Measurements from ENCODE around the gene KDM2A.

Gene KDM2A

DNA sequence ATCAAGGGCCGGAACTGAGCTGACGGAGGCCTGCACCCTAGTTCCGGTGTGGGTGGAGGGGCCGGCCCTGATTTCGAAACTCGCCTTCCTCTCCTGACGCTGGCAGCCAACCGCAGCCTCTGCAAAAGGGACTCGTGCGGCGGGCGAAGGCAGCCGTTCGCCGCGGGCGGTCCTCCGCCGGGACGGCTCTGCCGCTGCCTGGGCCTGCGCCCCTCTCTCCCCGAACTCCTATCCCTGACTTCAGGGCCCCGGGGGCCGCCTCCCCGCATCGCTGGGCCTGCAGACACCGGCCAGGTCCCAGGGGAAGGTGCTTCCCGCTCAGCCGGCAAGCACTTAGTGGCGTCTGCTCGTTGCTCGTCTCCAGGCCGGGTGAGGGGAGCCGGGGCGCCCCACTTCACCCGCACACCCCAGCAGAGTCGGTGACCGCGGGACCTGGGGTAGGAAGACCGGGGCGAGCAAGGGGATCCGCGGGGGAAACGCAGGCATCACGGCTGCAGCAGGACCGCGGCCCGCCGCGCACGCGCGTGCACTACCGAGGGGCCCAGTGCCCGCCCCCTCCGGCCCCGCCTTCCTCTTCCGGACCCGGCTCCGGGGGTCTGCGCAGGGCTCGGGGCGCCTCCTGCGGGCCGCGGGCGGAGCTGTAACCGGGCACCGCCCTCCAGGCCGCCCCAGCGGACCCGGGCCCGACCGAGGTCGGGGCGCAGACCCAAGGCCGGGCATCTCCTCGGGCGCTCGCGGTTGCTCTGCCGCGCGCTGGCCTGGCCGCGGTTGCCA is 169.6 kb downstream of the KDM2A start:
- no peak for DNase-seq

- DNase-seq = no peak
Observed at GRCh38 chr11:67289226-67289650, 170.2 kb downstream of the KDM2A start, which contains the start of gene ANKRD13D. ANKRD13D (plus strand) TSS chr11:67289303; CDS start chr11:67289461, 158 bp downstream.

DNA sequence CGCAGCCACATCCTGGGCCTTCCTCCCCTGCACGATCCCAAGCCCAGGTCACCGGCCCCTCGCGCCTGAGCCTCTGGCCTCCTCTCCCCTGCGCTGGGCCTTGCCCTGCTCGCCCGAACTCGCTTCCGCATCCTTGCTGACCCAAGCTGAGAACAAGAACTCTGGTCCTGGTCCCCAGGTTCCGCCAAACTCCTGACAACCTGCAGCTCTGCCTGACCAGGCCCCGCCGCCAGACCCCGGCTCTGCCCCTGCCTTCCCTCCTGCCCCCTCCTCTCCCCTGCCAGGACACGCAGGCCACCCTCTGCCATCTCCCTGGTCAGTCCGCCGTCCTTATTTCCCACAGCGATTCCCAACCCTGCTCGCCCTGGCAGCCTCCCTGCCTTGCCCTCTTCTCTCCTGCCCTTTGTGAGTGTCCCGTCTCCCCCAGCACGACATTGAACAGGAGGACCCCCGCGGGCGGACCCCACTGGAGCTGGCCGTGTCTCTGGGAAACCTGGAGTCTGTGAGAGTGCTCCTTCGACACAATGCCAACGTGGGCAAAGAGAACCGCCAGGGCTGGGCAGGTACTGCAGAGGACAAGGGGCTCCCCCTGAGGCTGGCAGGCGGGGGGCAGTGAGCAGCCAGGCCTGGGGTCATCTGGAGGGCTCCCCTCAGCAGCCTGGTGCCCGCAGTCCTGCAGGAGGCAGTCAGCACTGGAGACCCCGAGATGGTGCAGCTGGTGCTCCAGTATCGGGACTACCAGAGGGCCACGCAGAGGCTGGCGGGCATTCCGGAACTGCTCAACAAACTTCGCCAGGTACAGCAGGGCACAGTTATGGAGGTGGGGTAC is 170.8 kb downstream of the KDM2A start:
- DNase-seq = no peak

DNA sequence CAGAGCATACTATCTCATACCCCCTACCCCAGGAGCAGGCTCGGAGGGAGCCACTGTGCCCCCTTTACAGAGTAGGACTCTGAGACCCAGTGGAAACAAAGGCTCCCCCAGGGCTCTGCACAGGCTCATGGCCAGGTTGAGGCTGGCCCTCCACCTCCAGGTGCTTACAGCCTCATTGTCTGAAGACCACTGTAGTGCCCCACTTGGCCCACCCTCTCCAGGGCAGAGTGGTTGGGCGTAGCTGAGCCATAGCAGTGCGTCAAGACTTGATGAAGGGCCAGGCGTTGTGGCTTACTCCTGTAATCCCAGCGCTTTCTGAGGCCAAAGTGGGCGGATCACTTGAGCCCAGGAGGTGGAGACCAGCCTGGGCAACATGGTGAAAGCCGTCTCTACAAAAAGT is 171.7 kb downstream of the KDM2A start:
- no peak for DNase-seq

DNA sequence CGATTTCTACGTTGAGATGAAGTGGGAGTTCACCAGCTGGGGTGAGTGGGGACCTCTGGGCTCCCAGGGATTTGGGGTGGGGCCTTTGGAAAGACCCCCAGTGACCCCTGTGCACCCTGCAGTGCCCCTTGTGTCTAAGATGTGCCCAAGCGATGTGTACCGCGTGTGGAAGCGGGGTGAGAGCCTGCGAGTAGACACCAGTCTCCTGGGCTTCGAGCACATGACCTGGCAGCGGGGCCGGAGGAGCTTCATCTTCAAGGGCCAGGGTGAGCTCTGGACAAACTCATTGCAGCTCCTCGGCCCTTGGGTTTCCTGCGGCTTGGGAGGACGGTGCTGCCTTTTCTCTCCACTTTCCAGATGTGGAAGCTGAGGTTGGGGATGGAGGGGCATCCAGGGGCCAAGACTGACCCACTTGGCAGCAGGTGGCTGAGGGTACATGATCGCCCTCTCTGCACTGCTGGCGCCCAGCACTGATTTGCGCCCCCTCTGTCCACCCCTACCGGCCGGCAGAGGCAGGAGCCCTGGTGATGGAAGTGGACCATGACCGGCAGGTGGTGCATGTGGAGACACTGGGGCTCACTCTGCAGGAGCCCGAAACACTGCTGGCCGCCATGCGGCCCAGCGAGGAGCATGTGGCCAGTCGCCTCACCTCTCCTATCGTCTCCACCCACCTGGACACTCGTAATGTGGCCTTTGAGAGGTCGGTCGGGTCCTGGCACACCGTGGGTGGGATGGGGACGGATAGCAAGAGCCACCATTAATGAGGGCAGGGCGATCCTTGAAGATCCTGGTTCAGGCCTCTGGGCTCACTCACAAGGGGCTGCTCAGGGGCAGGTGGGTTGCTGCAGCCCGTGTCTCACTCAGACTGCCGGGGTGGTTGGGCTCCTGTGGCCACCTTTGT is 172.7 kb downstream of the KDM2A start:
- no peak for DNase-seq

- DNase-seq = no peak
Observed at GRCh38 chr11:67292671-67293070, 173.6 kb downstream of the KDM2A start.

DNA sequence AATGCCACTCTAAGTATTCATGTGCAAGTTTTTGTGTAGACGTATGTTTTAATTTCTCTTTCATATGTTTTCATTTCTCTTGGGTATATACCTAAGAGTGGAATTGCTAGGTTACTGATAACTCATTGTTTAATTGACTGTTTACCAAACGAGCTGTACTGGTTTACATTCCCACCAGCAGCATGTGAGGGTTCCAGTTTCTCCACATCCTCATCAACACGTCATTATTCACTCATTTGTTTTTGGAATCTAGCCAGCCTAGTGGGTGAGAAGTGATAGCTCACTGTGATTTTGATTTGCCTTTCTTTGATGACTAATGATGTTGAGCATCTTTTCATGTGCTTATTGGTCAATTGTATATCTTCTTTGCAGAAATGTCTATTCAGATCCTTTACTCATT is 174.0 kb downstream of the KDM2A start:
- DNase-seq = no peak

GRCh38 chr11:67295846-67296245 is 176.8 kb downstream of the KDM2A start:
- no peak for DNase-seq

DNA sequence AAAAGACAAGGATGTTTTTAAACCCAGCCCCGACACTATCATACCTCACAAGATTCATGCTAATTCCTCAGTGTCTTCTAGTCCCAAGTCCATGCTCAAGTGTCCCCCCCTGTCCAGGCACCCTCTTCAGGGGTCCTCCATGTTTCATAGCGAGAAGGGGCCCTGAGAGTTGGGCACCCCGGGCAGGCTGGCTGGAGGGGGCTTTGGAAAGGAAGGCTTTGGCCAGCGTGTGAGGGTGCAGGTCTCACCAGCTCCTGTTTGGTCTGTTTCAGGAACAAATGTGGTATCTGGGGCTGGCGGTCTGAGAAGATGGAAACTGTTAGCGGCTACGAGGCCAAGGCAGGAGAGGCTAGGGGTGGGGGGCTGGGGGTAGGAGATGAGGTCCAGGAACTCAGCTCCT is 179.7 kb downstream of the KDM2A start:
- DNase-seq = no peak

GRCh38 chr11:67299471-67300191 is 180.6 kb downstream of the KDM2A start:
- no peak for DNase-seq

GRCh38 chr11:67300256-67300755 is 181.2 kb downstream of the KDM2A start:
- DNase-seq = no peak

DNA sequence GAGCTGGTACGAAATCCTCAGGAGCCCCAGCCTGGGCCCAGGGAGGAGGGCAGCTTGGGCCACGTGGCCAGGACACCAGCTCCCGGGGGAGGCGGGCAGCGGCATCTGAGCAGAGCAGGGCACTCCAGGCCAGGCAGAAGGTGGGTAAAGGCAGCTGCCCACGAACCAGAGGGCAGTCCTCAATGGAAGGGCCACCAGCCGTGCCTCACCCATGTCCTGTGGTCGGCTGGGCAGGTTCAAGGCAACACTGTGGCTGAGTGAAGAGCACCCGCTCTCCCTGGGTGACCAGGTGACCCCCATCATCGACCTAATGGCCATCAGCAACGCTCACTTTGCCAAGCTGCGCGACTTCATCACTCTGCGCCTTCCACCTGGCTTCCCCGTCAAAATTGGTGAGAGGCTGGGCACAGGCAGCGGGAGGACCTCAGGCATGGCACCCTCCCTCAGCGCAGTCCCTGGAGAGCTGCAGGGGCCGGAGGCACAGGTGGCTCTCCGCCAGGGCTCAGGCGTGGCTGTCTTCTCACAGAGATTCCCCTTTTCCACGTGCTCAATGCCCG is 181.8 kb downstream of the KDM2A start:
- no peak for DNase-seq

DNA sequence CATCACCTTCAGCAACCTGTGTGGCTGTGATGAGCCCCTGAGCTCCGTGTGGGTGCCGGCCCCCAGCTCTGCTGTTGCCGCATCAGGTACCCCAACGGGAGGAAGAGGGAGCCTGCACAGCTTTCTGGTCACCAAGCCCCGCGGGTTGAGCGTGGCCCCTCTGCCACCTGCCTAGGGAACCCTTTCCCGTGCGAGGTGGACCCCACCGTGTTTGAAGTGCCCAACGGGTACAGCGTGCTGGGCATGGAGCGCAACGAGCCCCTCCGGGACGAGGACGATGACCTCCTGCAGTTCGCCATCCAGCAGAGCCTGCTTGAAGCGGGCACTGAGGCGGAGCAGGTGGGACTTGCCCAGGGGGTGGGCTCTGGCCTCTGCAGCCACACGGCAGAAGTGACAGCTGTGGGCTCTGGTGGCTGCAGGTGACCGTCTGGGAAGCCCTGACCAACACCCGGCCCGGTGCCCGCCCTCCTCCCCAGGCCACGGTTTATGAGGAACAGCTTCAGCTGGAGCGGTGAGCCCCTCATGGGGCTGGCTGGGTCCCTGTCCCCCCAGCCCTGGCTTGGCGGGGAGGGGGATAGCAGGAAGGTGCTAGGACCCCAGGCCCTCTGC is 182.4 kb downstream of the KDM2A start:
- no peak for DNase-seq

GRCh38 chr11:67301951-67302516 is 183.0 kb downstream of the KDM2A start:
- no peak for DNase-seq

DNA sequence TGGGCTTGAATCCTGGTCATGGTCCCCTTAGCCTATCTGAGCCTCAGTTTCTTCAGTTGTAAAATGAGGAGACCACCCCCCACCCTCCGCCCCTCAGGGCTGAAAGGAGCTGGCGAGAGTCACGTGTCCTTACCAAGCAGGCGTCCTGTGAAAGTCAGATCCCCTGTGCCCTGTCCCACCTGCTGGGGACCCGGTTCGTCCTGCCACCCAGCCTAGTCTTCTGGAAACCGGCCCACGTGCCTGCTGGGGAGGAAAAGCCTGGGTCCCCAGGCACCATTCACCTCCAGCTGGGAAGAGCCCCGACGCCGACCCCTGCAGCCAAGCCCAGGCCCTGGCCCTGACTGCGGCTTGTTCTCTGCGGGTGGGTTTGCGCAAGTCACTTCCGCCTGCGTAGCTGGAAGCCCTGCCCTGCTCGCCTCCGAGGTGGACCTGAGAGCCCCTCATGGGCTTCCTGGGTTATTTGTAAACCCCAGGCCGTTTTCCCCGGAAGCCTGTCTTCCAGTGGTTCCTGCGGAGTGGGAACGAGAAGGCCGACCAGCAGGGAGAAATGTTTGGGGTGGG is 183.6 kb downstream of the KDM2A start:
- no peak for DNase-seq

DNA sequence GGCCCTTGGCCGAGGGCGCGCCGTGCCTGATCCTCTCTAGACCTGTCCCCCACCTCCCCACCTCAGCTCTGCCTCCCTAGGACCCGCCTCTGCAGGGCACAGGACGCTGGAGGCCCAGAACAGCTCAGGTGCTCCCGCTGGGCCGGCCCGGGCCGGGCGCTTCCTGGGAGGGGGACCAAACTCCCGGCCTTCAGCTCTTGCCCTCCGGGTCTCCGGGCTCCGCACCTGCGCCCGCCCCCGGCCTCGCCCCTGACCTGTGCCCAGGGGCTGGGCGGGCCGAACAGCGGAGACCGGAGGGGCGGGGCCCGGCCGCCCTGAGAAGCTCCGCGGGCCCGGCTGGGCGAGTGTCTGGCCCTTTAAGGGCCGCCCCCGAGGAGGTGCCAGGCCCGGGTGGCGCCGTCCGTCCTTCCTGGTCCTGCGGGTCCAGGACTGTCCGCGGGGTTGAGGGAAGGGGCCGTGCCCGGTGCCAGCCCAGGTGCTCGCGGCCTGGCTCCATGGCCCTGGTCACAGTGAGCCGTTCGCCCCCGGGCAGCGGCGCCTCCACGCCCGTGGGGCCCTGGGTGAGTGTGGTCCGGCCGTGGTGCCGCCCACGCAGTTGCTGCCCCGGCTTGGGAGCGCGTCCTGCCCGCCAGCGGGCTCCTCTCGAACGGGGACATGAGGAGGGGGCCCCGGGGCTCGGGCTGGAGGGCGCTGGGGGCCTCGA is 184.2 kb downstream of the KDM2A start, which contains the start of gene SSH3:
SSH3 (plus strand) TSS at position 399 of the 703 bp plus-strand sequence; CDS start at position 495, 96 bp downstream.
- no peak for DNase-seq

- DNase-seq = no peak
Observed at GRCh38 chr11:67303835-67304411, 184.9 kb downstream of the KDM2A start.

DNA sequence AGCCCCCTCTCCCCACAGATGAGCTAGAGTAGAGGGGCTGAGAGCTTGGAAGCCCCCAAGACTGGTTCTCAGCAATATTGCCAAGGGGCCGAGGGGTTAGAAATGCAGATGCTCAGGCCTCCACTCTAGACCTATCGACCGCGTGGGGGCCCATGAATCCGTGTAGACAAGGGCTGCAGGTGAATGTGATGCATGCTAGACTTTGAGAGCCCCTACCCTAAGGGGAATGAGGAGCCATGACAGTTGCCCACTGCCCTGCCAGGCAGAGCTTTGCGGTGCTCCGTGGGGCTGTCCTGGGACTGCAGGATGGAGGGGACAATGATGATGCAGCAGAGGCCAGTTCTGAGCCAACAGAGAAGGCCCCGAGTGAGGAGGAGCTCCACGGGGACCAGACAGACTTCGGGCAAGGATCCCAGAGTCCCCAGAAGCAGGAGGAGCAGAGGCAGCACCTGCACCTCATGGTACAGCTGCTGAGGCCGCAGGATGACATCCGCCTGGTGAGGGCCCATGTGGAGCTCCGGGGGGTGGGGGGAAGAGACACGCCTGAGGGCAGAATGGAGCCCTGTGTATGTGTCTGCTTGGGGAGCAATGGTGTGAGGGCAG is 185.5 kb downstream of the KDM2A start:
- no peak for DNase-seq

Data from NCI-H1436 treated with DMSO at 0.1 percent for 48 hours (cell line).